GM21367 (cell line): Measurements from ENCODE around the gene SRPK2.
"Not testable (repeated sequence)": the region's sequence is repeated elsewhere in the genome, so short reads cannot be mapped to it uniquely, and the experiment has no call there.

Source experiments
- ATAC-seq: cut with Tn5 transposase; IDR thresholded peaks from one replicate; pipeline ENCODE4 v1.9.1; 2021; ENCODE audit not compliant: unreplicated experiment

Gene SRPK2

DNA sequence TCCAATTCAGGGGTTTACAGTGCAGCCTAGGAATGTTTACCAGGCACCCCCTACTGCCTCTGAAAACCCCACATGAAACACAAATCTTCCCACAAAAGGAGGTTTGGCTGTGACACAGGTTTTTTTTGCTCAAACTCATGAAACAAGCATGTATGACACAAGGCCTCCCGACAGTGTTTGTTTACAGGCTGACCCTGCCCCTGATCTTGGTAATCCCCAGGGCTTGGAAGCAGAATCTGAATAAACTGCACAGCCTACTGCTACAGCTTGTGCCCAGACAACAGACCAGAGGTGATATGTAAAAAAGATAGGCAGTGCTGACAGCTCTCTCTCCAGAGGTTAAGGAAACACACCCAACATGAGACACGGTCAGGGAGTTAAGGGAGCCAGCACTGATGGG is 190.5 kb downstream of the SRPK2 start:
- ATAC-seq = no peak

- ATAC-seq = no peak
Measured at GRCh38 chr7:105196473-105196872, 192.2 kb downstream of the SRPK2 start.

DNA sequence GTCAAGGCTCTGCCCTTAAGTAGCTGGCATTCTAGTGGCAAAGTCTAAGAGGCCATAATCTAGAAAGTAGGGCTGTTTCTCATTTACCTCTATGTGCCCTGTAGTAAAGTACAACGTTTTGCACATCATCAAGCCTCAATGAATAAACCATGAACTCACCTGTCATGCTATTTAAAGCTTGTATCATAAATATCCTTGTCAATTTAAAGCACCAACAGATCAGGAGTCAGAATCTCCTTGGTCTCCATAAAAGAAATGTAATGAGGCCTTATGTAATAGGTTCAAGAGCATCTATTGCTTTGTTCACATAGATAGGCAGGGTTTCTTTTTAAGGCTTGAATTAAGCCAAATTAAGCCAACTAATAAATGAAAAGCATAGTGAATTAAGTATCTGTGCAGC is 192.8 kb downstream of the SRPK2 start:
- no peak for ATAC-seq

DNA sequence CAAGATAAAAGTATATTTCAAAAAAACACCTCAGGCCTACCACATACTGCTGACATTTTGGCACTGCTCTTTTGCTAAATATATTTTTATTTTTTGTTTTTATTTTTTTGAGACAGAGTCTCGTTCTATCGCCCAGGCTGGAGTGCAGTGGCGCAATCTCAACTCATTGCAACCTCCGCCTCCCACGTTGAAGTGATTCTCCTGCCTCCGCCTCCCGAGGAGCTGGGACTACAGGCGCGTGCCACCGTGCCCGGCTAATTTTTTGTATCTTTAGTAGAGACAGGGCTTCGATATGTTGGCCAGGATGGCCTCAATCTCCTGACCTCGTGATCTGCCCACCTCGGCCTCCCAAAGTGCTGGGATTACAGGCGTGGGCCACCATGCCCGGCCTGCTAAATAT is 193.8 kb downstream of the SRPK2 start:
- not testable (repeated sequence) for ATAC-seq

DNA sequence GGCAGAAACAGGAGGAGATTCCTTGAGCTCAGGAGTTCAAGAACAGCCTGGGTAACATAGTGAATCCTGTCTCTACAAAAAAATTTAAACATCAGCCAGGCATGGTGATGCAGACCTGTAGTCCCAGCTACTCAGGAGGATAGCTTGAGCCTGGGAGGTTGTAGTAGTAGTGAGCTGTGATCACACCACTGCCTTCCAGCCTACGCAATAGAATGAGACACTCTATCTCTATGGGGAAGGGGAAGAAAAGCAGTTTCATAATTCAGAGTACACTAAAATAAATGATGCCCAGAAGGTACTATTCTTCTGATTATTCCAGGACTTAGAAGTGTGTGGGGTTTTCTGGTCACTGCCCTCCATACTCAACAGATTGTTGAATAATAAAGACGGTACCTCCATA is 197.4 kb downstream of the SRPK2 start:
- ATAC-seq = no peak

DNA sequence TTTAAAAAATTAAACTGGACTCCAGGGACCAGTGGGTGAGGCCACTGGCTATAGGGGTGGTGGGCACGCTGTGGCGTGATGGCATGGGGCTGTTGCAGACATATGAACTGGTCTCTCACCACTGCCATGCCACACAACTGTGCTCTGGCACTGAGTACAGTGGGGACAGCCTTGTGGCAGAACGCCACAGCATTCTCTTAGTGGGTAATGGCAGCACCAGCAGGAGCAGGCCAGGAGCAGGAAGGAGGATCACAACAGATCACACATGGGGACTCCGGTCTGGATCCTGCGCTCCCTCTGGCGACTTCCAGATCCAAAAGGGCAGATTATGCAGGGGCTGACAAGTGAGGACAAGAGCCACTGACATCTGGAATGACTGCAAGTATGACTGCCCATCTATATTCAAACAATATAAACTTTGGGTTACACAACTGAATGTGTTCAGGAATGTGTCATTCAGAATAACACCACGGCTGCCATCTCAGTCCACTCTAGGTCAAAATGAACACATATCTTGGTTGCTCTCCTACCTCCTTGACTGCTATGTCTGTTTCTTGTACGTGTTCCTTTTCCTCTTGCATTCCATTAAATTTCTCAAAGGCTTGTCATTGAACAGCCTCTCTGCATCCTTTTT is 198.7 kb downstream of the SRPK2 start:
- no peak for ATAC-seq

- no peak for ATAC-seq
Measured at GRCh38 chr7:105188201-105188600, 200.5 kb downstream of the SRPK2 start.

- no peak for ATAC-seq
Measured at GRCh38 chr7:105187302-105188169, 201.2 kb downstream of the SRPK2 start.

GRCh38 chr7:105185290-105186010 is 203.3 kb downstream of the SRPK2 start:
- ATAC-seq = no peak

DNA sequence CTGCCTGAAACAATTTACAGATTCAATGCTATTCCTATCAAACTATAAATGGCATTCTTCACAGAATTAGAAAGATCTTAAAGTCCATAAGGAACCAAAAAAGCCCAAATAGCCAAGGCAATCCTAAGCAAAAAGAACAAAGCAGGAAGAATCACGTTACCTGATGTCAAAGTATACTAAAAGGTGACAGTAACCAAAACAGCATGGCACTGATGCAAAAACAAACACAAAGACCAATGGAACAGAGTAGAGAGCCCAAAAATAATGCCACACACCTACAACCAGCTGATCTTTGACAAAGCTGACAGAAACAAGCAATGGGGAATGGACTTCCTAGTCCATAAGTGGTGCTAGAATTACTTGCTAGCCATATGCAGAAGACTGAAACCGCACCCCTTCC is 208.7 kb downstream of the SRPK2 start:
- ATAC-seq = no peak

- ATAC-seq = no peak
Measured at GRCh38 chr7:105178928-105179541, 209.7 kb downstream of the SRPK2 start.

DNA sequence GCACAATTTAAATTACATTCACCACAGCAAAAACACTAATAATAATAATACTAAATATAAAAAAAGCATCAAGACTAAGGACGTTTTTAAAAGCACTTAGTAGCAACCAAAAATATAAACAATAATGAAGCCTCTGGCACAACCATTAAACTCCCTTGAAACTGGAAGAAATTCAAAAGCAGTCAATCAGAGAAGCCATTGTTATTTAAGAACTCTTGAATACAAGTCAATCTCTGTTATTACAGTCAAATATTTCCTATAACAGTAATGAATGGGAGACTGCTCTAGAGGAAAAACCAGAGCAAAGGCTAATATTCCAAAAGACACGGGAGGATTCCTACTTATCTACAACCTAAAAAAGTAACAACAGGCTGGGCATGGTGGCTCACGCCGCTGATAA is 210.5 kb downstream of the SRPK2 start:
- ATAC-seq = no peak

DNA sequence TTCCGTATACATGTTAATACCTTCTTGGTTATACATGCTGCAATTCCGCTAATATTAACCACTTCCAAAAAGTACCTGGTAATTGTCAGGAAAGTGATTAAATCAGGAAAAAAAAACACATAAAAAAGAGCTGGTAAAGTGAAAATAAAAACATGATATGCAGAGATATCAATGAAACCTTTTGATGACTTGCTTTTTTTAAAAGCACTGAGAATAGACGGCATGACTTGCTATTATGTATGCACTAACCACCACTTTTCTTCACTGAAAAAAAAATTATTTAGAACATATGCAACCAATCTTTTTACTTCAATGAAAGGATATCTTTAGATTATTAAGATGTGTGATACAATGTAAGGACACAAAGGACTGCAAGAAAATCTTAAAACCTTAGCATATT is 211.7 kb downstream of the SRPK2 start:
- no peak for ATAC-seq

- no peak for ATAC-seq
Measured at GRCh38 chr7:105173586-105173985, 215.1 kb downstream of the SRPK2 start.

DNA sequence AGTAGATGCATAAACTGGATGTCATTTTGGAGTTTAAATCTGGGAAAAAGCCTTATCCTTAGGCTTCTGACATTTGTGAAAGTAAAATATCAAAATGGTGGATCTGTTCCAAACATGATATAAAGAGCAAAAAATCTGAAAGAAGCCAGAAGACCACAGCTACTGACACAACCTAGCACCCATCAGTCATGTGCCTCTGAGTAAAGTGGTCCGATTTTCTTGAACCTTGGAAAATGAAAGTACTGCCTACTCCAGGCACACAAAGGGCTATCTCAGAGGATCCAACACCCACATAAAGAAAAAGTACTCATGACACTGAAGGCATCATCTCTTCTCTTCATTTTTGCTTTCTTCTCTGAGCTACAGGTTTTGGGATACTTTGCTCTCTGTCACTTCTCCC is 224.0 kb downstream of the SRPK2 start:
- ATAC-seq = no peak

- ATAC-seq = no peak
Measured at GRCh38 chr7:105163718-105164117, 225.0 kb downstream of the SRPK2 start.

- ATAC-seq = no peak
Measured at GRCh38 chr7:105161366-105161765, 227.4 kb downstream of the SRPK2 start.

GRCh38 chr7:105157278-105157677 is 231.4 kb downstream of the SRPK2 start:
- no peak for ATAC-seq

DNA sequence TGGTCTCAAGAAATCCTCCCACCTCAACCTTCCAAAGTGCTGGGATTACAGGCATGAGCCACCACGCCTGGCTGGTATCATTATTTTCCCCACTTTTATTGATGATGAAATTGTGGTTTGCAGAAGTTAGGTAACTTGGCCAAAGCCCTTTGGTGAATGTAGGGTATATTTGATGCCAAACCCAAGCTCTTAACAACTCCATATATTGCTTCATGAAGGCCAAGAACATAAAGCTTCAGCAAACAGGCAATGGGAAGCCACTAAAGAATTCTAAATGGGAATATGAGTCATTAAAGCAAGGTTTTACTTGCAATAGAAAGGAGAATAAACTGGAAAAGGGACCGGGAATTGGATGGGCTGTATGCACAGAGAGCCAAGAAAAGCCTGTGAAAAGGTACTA is 232.0 kb downstream of the SRPK2 start:
- no peak for ATAC-seq

- no peak for ATAC-seq
Measured at GRCh38 chr7:105154084-105154483, 234.6 kb downstream of the SRPK2 start.

DNA sequence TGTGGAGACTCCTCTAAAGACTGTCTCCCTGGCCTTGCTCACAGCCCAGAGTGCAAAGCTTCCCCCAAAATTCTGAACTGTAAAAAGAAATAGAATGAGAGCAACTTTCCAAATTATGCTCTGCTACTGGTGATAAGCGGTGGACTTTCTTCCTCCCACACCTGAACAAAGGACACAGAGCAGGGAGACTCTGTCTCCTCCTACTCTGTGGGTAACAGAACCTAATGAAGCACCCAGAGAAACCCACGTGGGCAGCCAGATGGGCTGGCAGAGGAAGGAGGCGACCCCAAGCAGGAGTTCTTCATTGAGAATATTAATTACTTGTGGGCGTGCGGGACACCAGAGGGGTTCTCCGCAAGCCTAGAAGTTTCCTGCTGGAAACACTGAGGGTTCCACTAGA is 235.2 kb downstream of the SRPK2 start:
- no peak for ATAC-seq
